CD4-positive, alpha-beta T cell treated with Interleukin-15 for 4 hours (primary cell): Measurements from ENCODE around the gene WDPCP.
"Not testable (repeated sequence)": the region's sequence is repeated elsewhere in the genome, so short reads cannot be mapped to it uniquely, and the experiment has no call there.

Source experiments
- DNase-seq: peaks from one replicate; pipeline ENCODE4 v3.0.0-alpha.2; 2020; ENCODE audit warnings: low spot score

WDPCP gene

DNA sequence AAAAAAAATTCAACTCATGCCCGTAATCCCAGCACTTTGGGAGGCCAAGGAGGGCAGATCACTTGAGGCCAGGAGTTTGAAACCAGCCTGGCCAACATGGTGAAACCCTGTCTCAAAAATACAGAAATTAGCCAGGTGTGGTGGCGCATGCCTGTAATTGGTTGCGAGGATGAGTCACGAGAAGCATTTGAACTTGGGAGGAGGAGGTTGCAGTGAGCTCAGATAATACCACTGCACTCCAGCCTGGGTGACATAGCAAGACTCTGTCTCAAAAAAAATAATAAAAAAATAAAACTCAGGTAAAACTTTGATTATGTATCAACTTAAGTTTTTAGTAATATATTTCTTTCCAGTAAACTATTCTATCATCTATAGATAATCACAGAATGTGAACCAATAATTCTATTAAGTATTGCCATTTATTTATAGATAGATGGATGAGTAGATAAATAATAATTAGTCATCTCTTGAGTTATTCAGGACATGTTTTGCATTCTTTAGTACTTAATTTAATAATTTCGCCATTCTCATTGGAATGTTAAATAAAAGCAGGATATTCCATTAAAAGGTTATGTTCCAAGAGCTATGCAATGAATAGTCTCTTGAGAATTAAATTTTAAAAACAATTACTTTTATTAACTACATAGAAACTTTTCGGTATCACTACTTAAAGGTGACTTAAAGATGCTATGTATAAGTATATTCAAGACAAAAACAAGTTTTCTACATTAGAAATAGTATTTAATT lies 48.7 kb downstream of the WDPCP start:
- no peak for DNase-seq

DNA sequence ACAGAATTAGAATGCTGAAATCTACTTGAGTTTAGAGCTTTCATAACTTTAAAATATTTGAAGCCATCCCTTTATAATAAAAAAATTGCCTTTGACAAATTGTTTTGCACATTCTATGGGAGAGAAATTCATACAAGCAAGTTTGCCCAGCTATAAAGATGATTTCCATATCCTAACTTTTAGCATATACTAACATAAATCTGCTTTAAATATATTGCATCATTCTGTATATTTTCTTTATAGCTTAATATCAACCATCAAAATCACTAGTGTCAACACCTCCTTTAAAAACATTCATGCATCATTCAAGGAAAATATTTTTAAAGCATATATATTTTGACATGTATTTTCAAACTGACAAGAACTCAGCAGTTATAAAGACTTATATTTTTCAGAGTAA lies 49.9 kb downstream of the WDPCP start:
- DNase-seq = no peak

DNA sequence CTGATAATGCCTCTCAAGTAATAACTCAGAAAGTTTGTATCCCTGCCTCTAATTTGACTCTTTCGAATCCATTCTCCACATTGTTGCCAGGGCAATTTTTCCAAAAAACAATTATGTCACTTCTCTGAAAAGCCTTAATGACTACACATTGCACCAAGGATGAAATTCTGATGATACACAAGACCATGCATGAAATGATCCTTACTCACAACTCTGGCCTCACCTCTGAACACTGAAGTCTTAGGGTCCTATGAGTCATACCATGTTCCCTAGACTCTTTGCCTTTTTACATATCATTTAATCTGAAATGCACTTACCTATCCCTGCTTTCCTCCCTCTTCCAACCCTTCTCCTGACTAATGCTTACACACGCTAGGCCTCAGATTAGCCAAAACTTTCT lies 51.0 kb downstream of the WDPCP start:
- no peak for DNase-seq

DNA sequence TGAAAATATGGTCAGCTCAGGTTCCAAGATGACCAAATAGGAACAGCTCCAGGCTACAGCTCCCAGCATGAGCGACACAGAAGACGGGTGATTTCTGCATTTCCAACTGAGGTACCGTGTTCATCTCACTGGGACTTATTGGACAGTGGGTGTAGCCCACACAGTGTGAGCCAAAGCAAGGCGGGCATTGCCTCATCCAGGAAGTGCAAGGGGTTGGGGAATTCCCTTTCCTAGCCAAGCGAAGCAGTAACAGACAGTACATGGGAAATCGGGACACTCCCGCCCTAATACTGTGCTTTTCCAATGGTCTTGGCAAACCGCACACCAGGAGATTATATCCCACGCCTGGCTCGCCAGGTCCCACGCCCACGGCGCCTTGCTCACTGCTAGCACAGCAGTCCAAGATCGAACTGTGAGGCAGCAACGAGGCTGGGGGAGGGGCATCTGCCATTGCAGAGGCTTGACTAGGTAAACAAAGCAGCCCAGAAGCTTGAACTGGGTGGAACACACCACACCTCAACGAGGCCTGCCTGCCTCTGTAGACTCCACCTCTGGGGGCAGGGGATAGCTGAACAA lies 57.5 kb downstream of the WDPCP start:
- no peak for DNase-seq

DNA sequence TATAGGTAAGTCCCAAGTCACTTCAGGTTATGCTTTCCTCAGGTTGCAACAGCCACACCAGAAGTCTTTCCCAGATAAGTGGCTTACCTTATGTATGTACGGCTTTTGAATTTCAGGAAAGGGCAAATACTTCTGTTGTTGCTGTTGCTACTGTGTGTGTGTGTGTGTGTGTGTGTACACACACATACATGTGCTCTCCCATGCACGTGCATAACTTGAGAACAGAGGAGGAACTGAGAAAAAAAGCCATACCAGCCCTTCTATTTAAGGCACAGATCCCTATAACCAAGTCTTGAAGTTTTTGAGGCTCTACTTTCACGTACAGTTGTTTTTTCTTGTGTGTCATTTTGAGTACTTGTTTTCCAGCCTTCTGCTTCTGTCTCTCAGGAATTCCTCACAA lies 62.4 kb downstream of the WDPCP start:
- no peak for DNase-seq

DNA sequence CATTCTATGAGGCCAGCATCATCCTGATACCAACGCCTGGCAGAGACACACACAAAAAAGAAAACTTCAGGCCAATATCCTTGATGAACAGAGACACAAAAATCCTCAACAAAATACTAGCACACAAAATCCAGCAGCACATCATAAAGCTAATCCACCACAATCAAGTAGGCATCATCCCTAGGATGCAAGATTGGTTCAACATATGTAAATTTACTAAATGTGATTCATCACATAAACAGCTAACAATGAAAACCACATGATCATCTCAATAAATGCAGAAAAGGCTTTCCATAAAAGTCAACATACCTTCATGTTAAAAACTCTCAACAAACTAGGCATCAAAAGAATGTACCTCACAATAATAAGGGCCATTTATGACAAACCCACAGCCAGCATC lies 65.3 kb downstream of the WDPCP start:
- DNase-seq = no peak

DNA sequence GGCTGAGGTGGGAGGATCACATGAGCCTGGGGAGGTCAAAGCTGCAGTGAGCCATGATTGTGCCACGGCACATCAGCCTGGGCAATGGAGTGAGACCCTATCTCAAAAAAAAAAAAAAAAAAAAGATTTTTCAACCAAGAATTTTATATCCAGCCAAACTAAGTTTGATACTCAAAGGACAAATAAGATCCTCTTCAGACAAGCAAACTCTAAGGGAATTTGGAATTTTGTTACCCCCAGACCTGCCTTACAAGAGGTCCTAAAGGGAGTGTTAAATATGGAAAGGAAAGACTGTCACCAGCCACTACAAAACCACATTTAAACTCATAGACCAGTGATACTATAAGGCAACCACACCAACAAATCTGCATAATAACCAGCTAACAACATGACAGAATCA lies 67.5 kb downstream of the WDPCP start:
- DNase-seq = no peak

DNA sequence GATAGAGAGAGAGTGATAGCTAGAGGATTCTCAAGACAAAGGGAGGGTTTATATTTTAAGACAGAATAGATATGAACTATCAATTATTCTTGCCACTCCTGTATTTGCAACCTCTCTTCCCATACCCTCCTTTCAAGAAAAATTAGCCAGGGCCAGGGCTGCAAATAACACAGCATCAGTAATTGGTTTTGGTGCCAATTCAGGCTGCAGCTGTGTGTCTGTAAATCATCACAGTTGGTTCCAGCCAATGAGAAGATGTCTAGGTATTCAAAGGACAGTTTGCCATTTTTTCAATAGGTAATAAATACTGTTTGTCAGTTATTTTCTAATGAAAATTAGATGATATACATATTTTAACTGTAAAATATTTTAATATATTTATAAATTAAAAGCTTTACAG lies 73.5 kb downstream of the WDPCP start:
- DNase-seq = no peak

DNA sequence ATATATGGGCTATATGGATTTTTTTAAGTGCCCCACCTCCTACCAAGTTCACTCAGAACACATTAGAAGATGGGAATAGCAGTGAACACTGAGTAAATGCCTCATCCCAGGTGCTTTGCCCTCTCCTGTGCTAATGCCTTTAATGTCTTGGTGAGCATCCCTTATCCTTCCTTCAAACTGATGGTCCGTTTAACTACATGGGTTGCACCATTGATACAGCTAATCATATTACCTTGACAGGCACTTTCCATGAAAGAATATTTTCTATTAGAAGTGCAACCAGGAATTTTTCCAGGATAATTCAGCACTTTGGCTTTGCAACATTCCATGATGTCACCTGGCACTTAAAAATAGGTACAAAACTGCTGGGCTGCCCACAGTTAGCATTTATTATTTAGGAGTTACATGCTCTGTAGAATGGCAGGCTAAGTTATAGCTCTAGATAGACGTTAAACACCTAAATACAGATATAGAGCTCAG lies 74.0 kb downstream of the WDPCP start:
- no peak for DNase-seq

DNA sequence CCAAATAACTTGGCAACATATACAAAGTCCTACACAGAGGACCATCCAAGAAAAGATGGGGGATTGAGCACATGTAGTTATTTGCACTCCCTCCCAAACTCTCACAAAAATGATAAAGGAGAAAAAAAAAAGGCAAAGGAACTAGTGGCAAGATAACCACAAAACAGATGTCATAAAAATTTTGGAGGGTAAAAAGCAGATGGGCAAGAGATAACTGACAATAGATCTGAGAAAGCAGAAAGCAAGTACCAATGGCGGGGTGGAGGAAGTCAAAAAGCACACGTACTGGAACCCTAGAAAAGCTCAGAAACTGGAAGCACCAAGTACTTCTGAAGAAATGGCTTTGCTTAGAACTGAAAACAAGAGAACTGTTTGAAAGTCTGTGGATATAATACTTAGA lies 82.0 kb downstream of the WDPCP start:
- no peak for DNase-seq

DNA sequence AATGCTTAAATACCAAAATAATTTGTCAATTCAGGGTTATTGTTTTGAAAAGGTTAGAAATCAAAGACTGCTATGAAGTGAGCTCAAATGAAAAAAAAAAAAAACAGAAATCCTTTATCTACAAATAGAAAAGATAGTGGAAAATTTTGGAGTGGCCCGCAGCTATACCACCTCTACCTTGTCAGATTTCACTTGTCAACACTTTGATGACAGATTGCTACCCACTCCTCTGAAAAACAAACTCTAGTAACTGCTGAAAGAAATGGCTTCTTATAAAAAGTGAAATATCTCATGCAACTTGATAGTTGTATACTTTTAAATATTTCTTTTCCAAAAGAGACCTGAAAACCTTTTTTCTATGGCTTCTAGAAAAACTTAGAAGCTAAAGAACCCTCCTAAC lies 84.5 kb downstream of the WDPCP start:
- no peak for DNase-seq

DNA sequence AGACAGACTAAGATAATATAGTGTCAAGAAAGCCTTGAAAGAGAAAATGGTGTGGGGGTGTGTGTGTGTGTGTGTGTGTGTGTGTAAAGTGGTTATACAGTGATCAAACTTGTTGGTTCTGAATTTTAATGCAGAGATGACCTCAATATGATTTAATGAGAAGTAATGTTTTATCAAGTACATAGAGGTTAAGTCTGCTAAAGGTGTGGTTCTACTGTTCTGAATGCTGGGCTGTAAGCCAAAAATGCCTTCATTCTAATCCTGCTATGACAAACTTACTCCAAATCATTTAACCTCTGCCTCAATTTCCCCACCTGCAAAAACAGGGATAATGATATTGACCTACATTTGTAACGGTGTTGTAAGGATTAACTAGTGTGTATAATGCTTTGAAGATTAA lies 87.9 kb downstream of the WDPCP start:
- no peak for DNase-seq

DNA sequence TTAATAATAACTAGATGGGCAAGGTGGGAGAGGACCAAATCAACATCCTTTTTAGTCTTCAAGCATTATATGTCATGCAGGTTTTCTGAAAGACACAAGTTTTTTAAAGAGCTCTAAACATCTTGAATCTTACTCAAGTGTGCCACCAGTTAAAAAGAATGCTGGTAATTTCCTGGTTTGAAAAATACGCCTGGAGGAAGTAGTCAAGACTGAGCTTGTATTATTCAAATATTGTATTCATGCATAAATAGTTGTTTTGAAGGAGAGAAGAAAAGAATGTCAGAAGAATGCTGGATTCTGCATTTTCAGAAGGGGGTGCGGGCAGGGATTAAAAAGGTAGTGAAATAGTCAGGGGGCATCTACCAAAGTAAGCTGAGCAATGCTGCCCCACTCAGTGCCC lies 90.7 kb downstream of the WDPCP start:
- DNase-seq = no peak

DNA sequence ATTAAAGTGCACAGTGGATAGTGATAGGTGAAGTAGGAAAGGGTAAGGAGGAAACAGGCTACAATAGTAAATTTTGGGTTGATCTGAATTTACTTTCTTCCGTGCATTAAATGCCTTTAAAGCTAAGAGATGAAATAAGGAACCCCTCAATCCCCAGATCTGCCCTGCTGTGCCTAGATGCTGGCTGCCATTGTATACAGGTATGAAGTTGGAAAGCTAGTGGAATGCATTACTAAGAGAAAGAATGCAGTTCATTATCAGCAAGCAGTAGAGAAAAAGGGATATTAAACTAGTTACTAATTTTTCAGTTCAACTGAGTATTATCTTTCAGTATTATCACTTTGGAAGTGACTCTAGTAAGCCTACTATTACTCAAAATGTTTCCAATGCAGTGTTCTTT lies 93.3 kb downstream of the WDPCP start:
- no peak for DNase-seq

DNA sequence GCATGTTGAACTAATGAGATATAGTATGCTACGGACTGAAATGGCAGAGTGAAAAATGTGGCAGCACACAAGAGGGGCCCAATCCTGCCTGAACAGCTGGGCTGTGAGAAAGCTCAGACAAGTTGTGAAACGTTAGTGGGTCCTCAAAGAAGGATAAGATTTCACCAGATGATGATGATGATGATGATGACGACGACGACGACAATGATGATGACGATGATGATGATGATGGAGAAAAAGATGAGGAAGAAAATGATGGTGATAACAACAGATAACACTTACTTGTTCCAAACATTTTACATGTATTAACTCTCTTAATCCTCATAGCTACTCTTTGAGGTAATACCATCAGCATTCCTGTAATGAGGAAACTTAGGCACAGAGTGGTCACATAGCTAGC lies 94.2 kb downstream of the WDPCP start:
- DNase-seq = no peak

DNA sequence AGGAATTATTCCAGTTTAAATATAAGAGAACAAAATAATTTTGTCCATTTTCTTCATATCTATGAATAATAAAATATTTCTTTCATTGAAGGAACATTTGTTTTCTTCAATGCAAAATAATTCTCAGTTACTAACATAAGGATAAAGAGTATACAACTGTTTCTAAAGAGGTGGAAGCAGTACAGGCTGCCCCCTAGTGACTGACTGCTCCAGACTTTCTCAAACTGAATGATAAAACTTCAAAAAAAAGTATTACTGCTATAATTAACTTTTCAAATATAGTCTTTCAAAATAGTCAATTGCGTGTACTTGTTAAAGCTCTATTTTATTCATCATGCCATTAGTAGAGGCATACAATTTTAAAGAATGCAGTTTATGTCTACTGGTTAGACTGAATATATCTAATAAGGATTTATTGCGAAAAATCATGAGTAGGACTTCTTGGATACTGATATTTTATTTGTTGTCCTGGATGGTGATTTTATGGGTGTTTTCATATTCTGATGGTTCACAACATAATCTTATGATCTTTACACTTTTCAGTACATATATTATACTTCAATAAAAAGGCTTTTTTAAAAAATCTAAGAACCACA lies 100.1 kb downstream of the WDPCP start:
- DNase-seq = no peak

DNA sequence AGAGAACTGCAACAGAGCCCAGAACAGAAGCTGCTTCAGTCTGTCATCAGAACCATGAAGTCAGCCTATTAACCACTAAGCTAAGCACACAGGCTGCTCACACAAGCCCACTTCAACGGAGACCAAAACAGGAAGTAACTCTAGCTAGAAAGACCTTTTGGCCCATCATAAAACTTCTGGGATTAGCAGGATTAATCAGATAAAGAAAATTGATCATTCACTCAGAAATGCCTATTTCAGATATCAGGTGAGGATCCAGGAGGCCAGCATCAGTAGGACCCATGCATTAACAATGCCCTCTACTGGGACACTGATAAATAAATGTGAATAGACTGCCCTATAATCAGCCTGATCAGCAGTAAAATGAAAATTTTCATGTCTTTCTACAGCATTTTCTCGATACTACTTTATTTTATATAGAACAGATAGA lies 101.4 kb downstream of the WDPCP start:
- no peak for DNase-seq

DNA sequence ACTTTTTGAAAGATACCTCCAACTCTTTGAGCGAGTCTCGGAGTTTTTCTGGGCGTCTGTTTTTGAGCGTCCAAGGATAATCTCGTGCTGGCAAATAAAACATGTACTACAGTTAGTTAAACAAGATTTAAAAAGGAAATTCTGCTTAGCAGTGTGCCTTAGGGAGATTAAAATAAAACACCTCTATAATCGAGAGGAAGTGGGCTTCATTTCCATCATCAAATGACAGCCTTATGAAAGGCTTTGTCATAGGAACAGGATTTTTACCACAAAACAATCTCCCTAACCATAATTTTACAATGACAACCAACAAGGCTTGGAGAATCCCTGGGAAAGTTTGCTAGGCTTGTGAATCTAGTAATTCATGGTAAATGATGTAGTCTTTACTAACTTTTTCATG lies 103.4 kb downstream of the WDPCP start:
- DNase-seq = no peak

DNA sequence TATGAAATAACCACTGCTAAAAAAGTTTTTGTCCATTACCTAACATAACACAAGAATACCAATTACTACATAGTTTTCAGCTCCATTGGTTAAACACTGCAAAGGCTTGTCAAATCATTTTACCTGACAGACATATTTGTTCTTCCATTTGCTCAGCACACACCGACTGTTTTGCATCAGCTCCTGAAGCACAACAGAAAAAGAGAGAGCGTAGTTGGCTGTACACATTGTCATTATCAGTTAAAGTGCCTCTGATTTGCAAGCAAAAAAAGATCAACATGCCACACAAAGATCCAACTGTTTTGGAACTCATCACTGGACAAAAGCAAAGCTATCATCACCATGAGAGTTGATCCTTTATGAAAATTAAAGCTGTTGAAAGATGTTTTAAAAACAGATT lies 103.8 kb downstream of the WDPCP start:
- DNase-seq = no peak

DNA sequence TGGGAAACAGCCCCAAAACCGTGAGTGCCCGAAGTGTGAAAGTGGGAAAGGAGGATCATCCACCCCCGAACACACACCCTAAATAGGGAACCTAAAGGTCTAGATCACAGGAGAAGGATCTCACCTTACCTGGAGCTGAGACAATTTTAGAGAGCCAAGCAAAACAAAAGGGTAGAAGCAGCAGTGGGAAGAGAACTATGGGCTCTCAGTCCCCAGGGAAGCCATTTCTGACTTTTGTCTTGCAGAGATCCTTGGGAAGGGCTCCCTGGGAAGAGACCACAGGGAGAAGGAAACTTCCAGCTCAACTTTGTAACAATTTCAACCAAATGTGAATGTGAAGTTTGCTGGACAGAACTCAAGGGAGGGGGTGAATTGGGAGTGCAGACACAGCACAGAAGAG lies 110.6 kb downstream of the WDPCP start:
- no peak for DNase-seq

DNA sequence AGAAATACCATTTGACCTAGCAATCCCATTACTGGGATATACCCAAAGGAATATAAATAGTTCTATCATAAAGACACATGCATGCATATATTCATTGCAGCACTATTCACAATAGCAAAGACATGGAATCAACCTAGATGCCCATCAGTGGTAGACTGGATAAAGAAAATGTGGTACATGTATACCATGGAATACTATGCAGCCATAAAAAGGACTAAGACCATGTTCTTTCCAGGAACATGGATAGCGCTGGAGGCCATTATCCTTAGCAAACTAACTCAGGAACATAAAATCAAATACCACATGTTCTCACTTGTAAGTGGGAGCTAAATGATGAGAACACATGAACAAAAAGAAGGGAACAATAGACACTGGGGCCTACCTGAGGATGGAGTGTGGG lies 119.0 kb downstream of the WDPCP start:
- DNase-seq = not testable (repeated sequence)

DNA sequence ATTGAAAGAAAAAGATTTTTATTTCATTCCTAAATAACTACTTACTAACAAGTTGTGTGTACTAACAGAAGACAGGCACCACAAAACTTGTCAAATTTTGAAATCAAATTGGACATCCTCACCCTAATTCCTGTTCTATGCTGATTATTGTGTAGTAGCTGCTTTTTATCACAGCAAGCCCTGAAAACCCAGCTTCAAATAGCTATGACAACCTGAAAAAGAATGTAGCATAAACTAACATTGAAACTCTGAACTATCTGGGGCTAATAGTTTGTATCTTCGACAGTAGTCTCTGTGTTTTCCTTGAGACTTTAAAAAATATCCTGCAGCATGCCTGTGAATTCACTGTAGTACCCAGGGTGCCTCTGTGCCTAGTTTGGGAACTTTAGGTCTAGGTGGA lies 122.6 kb downstream of the WDPCP start:
- DNase-seq = no peak

DNA sequence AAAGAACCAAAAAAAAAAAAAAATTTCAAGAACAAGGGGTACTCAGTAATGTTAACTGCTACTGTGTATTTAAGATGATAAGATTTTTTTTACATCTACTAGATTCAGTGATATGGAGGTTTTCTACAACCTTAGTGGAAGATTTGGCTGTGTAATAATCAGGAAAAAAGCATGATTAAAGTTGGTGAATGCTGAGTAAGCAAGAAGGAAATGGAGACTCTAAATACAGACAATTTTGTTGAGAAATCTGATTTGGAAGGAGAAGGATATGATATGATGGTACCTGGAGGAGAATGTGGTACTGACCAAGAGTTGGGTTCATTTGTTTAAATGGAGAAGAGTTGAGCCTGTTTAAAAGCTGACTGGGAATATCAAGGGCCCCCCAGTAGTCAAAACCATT lies 125.1 kb downstream of the WDPCP start:
- no peak for DNase-seq

DNA sequence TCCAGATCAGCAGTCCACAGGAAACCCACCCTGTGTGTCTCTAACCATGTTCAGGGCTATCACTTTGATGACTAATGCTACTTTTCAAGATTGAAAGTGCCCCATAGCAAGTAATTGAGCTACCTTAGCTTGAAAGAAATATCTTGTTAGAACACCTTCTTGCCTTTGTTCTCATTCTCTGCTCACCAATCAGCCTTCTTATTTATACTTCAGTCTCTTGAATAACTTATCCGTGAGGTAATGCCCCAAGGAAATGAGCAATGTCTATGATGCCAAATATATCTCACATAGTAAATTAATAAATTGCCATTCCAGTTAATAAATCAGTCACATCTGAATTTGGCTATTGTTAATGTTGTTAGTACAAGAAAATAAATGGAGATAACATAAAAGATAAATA lies 141.6 kb downstream of the WDPCP start:
- DNase-seq = no peak
